Panc1 (cell line): Measurements from ENCODE around the gene PHKA2. TPM values are rescaled to one million over a fixed set of nuclear protein-coding genes. Genes with fewer than 3 reads are reported as not detected.

ENCODE experiments used
- ATAC-seq: fragments of 200-7000 bp; cut with Tn5 transposase; 2 replicates; pipeline ENCODE4 v1.9.1; 2020; ENCODE audit warnings: mild to moderate bottlenecking, moderate library complexity
- BruUV-seq: library from RNA; stranded (reverse); fragments of 400-500 nt; replicated peaks from 2 replicates; lab custom pipeline; 2021; lab: Mats Ljungman, UMichigan
- CTCF ChIA-PET: fragments of 300-600 bp; sonication (Branson Sonifier 250); formaldehyde crosslinking; loops from one replicate; lab custom pipeline; 2022; ENCODE audit warnings: antibody characterized with exemption; lab: Charles Lee
- POLR2A ChIA-PET: fragments of 300-600 bp; sonication (Branson Sonifier 250); formaldehyde crosslinking; loops from one replicate; lab custom pipeline; 2022; ENCODE audit warnings: antibody characterized with exemption; lab: Charles Lee
- DNase-seq: peaks from one replicate; pipeline ENCODE4 v3.0.0-alpha.2; 2010; ENCODE audit warnings: low read depth, low spot score
- H3K27ac ChIP-seq: 2 replicates; pipeline ENCODE4 v1.5.1; 2011; ENCODE audit warnings: mild to moderate bottlenecking, low read length, inconsistent platforms
- H3K27me3 ChIP-seq: fragments of 200-500 bp; sonication (Bioruptor generic); 2 replicates; pipeline ENCODE4 v1.6.0; 2014; ENCODE audit warnings: low read length, inconsistent platforms; ENCODE audit not compliant: control insufficient read depth, insufficient read depth
- H3K36me3 ChIP-seq: fragments of 200-500 bp; sonication (Bioruptor generic); 2 replicates; pipeline ENCODE4 v1.5.1; 2014; ENCODE audit warnings: inconsistent platforms, mild to moderate bottlenecking, low read length, moderate library complexity; ENCODE audit not compliant: control insufficient read depth, insufficient read depth
- H3K4me1 ChIP-seq: 2 replicates; pipeline ENCODE4 v1.5.1; 2011; ENCODE audit warnings: inconsistent platforms, mild to moderate bottlenecking, low read length, moderate library complexity; ENCODE audit not compliant: control insufficient read depth, insufficient read depth
- H3K4me3 ChIP-seq, 2 experiments: 2 replicates each; pipeline ENCODE4 v1.5.1; 2011 to 2012; ENCODE audit warnings: low read depth in 2 of 2, low read length in 2 of 2, mild to moderate bottlenecking in 2 of 2, inconsistent platforms in 1 of 2, moderate library complexity in 1 of 2
- H3K9me3 ChIP-seq: fragments of 200-500 bp; sonication (Bioruptor generic); 2 replicates; pipeline ENCODE4 v1.5.1; 2014; ENCODE audit warnings: low read depth, mild to moderate bottlenecking, inconsistent platforms, low read length, moderate library complexity; ENCODE audit not compliant: control insufficient read depth, insufficient read depth
- CTCF ChIP-seq: fragments of 450-650 bp; IDR thresholded peaks from 2 replicates; pipeline ENCODE4 v1.5.1; 2017; ENCODE audit warnings: mild to moderate bottlenecking
- POLR2AphosphoS5 ChIP-seq: IDR thresholded peaks from 2 replicates; pipeline ENCODE4 v1.6.1; 2012; ENCODE audit warnings: mild to moderate bottlenecking, low read depth, low read length, moderate library complexity
- REST ChIP-seq, 2 experiments: IDR thresholded peaks; 2 replicates each; pipeline ENCODE4 v1.6.1; 2011 to 2012; ENCODE audit warnings: low read depth in 2 of 2, control low read depth in 1 of 2, low read length in 1 of 2, mild to moderate bottlenecking in 1 of 2, moderate library complexity in 1 of 2; ENCODE audit not compliant: insufficient read depth in 1 of 2
- SIN3A ChIP-seq: IDR thresholded peaks from 2 replicates; pipeline ENCODE4 v1.6.1; 2012; ENCODE audit warnings: low read depth, mild to moderate bottlenecking, low read length, moderate library complexity, borderline replicate concordance; ENCODE audit not compliant: insufficient read depth
- TCF7L2 ChIP-seq: IDR thresholded peaks from 2 replicates; pipeline ENCODE4 v1.6.1; 2011; ENCODE audit warnings: mild to moderate bottlenecking, low read depth, low read length, inconsistent platforms
- in situ Hi-C: cut with HindIII; loops from 2 replicates; pipeline ENCODE4 v1.10.0; 2016; ENCODE audit warnings: low sequenced_read_pairs, low pct_unique_long_range_greater_than_20kb
- intact Hi-C: fragments of 100-400 bp; cut with micrococcal nuclease; formaldehyde crosslinking; loops from one replicate; pipeline ENCODE4 v1.10.0; 2022; ENCODE audit not compliant: unreplicated experiment
- total RNA-seq: library from RNA; stranded (reverse); gene quantifications from one replicate; pipeline ENCODE4 v1.2.1, GENCODE V29; 2021; ENCODE audit not compliant: unreplicated experiment

The PHKA2 gene
- total RNA-seq, 1 experiment from 2014 or later, result 20.6 TPM

DNA sequence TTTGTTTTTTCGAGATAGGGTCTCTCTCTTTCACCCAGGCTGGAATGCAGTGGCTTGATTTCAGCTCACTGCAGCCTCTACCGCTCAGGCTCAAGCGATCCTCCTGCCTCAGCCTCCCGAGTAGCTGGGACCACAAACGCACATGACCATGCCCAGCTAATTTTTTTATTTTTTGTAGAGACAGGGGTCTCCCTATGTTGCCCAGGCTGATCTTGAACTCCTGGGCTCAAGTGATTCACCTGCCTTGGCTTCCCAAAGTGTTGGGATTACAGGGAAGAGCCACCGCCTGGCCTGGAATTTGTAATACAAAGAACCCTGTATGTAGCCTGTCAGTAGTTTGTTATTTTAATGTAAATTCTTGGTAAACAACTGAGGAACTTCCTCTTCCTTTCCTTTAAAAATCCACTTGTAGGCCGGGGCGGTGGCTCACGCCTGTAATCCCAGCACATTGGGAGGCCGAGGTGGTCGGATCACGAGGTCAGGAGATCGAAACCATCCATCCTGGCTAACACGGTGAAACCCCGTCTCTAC, 119.5 kb downstream of the PHKA2 start:
- no peaks in the 10 kb centered on the region for H3K4me1 ChIP-seq
- TF ChIP-seq CTCF, result no peak
- TF ChIP-seq SIN3A, result no peak
- intact Hi-C loops (no loop called here), in situ Hi-C loops (no loop called here)
- H3K27ac ChIP-seq, result no peak overlapping the region
- H3K27me3 ChIP-seq, result no peaks in the 10 kb centered on the region
- H3K9me3 ChIP-seq, result no peaks in the 10 kb centered on the region
- ATAC-seq (no peak), DNase-seq (no peak)
- POLR2A ChIA-PET, result no interaction called here
- no peaks in the 10 kb centered on the region for H3K36me3 ChIP-seq
- CTCF ChIA-PET, result no interaction called here
- BruUV-seq, result no TSS peak
- no peak overlapping the region for H3K4me3 ChIP-seq

- H3K9me3 ChIP-seq, result no peaks in the 10 kb centered on the region
- no peak for TF ChIP-seq REST (IDR thresholded peaks at IDR 0.05; ENCODE audit: insufficient read depth in 1 of 2, low read depth in 2 of 2, low read length in 1 of 2)
- TF ChIP-seq POLR2AphosphoS5, result no peak
- TF ChIP-seq TCF7L2, result no peak
- TF ChIP-seq CTCF, result no peak
- TF ChIP-seq SIN3A, result no peak
- ChIA-PET CTCF (no interaction called here), POLR2A (no interaction called here)
- H3K27me3 ChIP-seq, result no peaks in the 10 kb centered on the region
- BruUV-seq, result no TSS peak
- H3K4me1 ChIP-seq, result no peaks in the 10 kb centered on the region
- intact Hi-C loops (no loop called here), in situ Hi-C loops (no loop called here)
- DNase-seq, result no peak
- ATAC-seq, result no peak
- no peak overlapping the region for H3K4me3 ChIP-seq
- H3K27ac ChIP-seq, result no peak overlapping the region
- no peaks in the 10 kb centered on the region for H3K36me3 ChIP-seq
Measured at GRCh38 chrX:18861511-18861910, 122.4 kb downstream of the PHKA2 start.

GRCh38 chrX:18856645-18856997, 127.3 kb downstream of the PHKA2 start:
- DNase-seq (no peak), ATAC-seq (no peak)
- Histone ChIP-seq H3K27ac (no peak overlapping the region), H3K4me1 (no peaks in the 10 kb centered on the region), H3K36me3 (no peaks in the 10 kb centered on the region), H3K27me3 (no peaks in the 10 kb centered on the region), H3K4me3 (no peak overlapping the region), H3K9me3 (no peaks in the 10 kb centered on the region)
- no TSS peak for BruUV-seq
- TF ChIP-seq CTCF, result no peak
- POLR2A ChIA-PET, result no interaction called here
- in situ Hi-C loops (no loop called here), intact Hi-C loops (no loop called here)
- CTCF ChIA-PET, result no interaction called here
